Chondrocyte (in vitro differentiated cells): ENCODE data around the gene GRK6. TPM values are rescaled to one million over a fixed set of nuclear protein-coding genes. Genes with fewer than 3 reads are reported as not detected.

ENCODE experiments used
- DNase-seq: peaks from one replicate; pipeline ENCODE4 v3.0.0; 2021; ENCODE audit warnings: mixed read lengths, low spot score
- H3K27ac Mint-ChIP-seq: one replicate; pipeline ENCODE4 v1.8.0; 2021; ENCODE audit warnings: mild to moderate bottlenecking, moderate library complexity, mixed read lengths; ENCODE audit not compliant: unreplicated experiment
- H3K27me3 Mint-ChIP-seq: 2 replicates; pipeline ENCODE4 v1.8.0; 2021; ENCODE audit warnings: low read depth, mixed read lengths
- H3K36me3 Mint-ChIP-seq: 2 replicates; pipeline ENCODE4 v1.8.0; 2021; ENCODE audit warnings: low read depth, mixed read lengths
- H3K4me1 Mint-ChIP-seq: 2 replicates; pipeline ENCODE4 v1.8.0; 2021; ENCODE audit warnings: low read depth, mild to moderate bottlenecking, mixed read lengths
- H3K4me3 Mint-ChIP-seq: one replicate; pipeline ENCODE4 v1.8.0; 2021; ENCODE audit warnings: mild to moderate bottlenecking, moderate library complexity, mixed read lengths; ENCODE audit not compliant: unreplicated experiment
- H3K9me3 Mint-ChIP-seq: 2 replicates; pipeline ENCODE4 v1.8.0; 2021; ENCODE audit warnings: low read depth, mixed read lengths
- CTCF ChIP-seq: fragments of 200-600 bp; sonication (generic); IDR thresholded peaks from 2 replicates; pipeline ENCODE4 v1.5.0; 2021; ENCODE audit warnings: antibody characterized with exemption, mild to moderate bottlenecking, moderate library complexity
- total RNA-seq: library from RNA; stranded (reverse); gene quantifications from 3 replicates; pipeline ENCODE4 v1.2.1, GENCODE V29; 2021

GRK6 gene
- total RNA-seq, 1 donor from 2014 or later = 26.3 TPM

GRCh38 chr5:177471610-177472356 is 45.3 kb downstream of the GRK6 start:
- DNase-seq = no peak
- H3K4me3 Mint-ChIP-seq = peak overlapping the region; percentile 77
- H3K27me3 Mint-ChIP-seq = no peaks in the 10 kb centered on the region
- H3K4me1 Mint-ChIP-seq = peaks cover 70% of the 10 kb centered on the region
- no peak for TF ChIP-seq CTCF
- no peaks in the 10 kb centered on the region for H3K9me3 Mint-ChIP-seq
- H3K27ac Mint-ChIP-seq = peak overlapping the region; percentile 79
- H3K36me3 Mint-ChIP-seq = peaks cover 15% of the 10 kb centered on the region

- Mint-ChIP-seq H3K9me3 (no peaks in the 10 kb centered on the region), H3K27me3 (no peaks in the 10 kb centered on the region), H3K4me1 (peaks cover 76% of the 10 kb centered on the region), H3K27ac (peak overlapping the region; percentile 79), H3K36me3 (peaks cover 8% of the 10 kb centered on the region), H3K4me3 (peak overlapping the region; percentile 77)
- no peak for DNase-seq
- no peak for TF ChIP-seq CTCF
Measured at GRCh38 chr5:177472460-177473442, 46.3 kb downstream of the GRK6 start.

- Mint-ChIP-seq H3K27ac (peak within 1 kb of the TSS; percentile 95), H3K9me3 (no peaks in the 10 kb centered on the region), H3K4me1 (peaks cover 80% of the 10 kb centered on the region), H3K36me3 (peaks cover 4% of the 10 kb centered on the region), H3K27me3 (no peaks in the 10 kb centered on the region), H3K4me3 (peak within 1 kb of the TSS; percentile 77)
- TF ChIP-seq CTCF = no peak
- DNase-seq = no peak
Measured at GRCh38 chr5:177473443-177474001, 47.0 kb downstream of the GRK6 start, which contains the start of gene DBN1. DBN1 (minus strand) TSS chr5:177473634; CDS start chr5:177473521, 113 bp downstream.

GRCh38 chr5:177474002-177474476 is 47.6 kb downstream of the GRK6 start:
- Mint-ChIP-seq H3K27me3 (no peaks in the 10 kb centered on the region), H3K27ac (peak overlapping the region; percentile 95), H3K9me3 (no peaks in the 10 kb centered on the region), H3K36me3 (peaks cover 4% of the 10 kb centered on the region), H3K4me3 (peak overlapping the region; percentile 67), H3K4me1 (peaks cover 80% of the 10 kb centered on the region)
- DNase-seq = no peak
- TF ChIP-seq CTCF = no peak
